ENCODE data around the gene PTCH1. TPM values are rescaled to one million over a fixed set of nuclear protein-coding genes. Genes with fewer than 3 reads are reported as not detected.

The PTCH1 gene

GRCh38 chr9:95407524-95407923 is 109.2 kb downstream of the PTCH1 start:
- no peak overlapping the region for H4K8ac ChIP-seq (ENCODE audit: low read depth, low read length)
- no peak overlapping the region for H3K23ac ChIP-seq (ENCODE audit: low read length)
- no peak overlapping the region for H4K5ac ChIP-seq (ENCODE audit: low read length)
- no peak overlapping the region for H2AK5ac ChIP-seq (ENCODE audit: low read length)
- H3K18ac ChIP-seq (ENCODE audit: low read length) = no peak overlapping the region
- no peak for DNase-seq
- no peaks in the 10 kb centered on the region for H3K79me1 ChIP-seq (ENCODE audit: low read length)
- no peak overlapping the region for H3K4ac ChIP-seq (ENCODE audit: low read depth, low read length)
- no peak overlapping the region for H2BK5ac ChIP-seq (ENCODE audit: low read length)
- H3K27me3 ChIP-seq (ENCODE audit: insufficient read depth, low read length, poor library complexity) = no peaks in the 10 kb centered on the region
- H3K27ac ChIP-seq (ENCODE audit: low read depth, low read length) = no peak overlapping the region
- no peak overlapping the region for H2BK15ac ChIP-seq (replicated peaks; ENCODE audit: low read depth)
- H3K36me3 ChIP-seq (ENCODE audit: control insufficient read depth, insufficient read depth, low read length) = no peaks in the 10 kb centered on the region
- H3K4me1 ChIP-seq (ENCODE audit: control insufficient read depth, low read depth, low read length) = no peaks in the 10 kb centered on the region
- H3K4me2 ChIP-seq (ENCODE audit: low read length) = no peak overlapping the region
- no CpG with 5 or more reads among the region's 1 CpG for WGBS (ENCODE audit: extremely low coverage, insufficient coverage, low lambda C conversion rate)
- H3K79me2 ChIP-seq (ENCODE audit: control insufficient read depth, insufficient read depth, low read length) = no peaks in the 10 kb centered on the region
- H3K56ac ChIP-seq (ENCODE audit: low read length) = no peak overlapping the region
- no peak overlapping the region for H2BK120ac ChIP-seq (ENCODE audit: low read depth, low read length)
- H3K9ac ChIP-seq (ENCODE audit: low read length) = no peak overlapping the region
- H3K4me3 ChIP-seq (ENCODE audit: low read length) = no peak overlapping the region

GRCh38 chr9:95406121-95406520 is 110.7 kb downstream of the PTCH1 start:
- H3K36me3 ChIP-seq (ENCODE audit: control insufficient read depth, insufficient read depth, low read length) = no peaks in the 10 kb centered on the region
- DNase-seq = no peak

GRCh38 chr9:95399261-95399660 is 117.5 kb downstream of the PTCH1 start:
- Histone ChIP-seq H3K18ac (ENCODE audit: low read length) (no peak overlapping the region), H3K27me3 (ENCODE audit: insufficient read depth, low read length, poor library complexity) (no peaks in the 10 kb centered on the region), H4K8ac (ENCODE audit: low read depth, low read length) (no peak overlapping the region), H3K23ac (ENCODE audit: low read length) (peak overlapping the region; percentile 45), H3K9ac (ENCODE audit: low read length) (no peak overlapping the region), H3K27ac (ENCODE audit: low read depth, low read length) (no peak overlapping the region), H4K5ac (ENCODE audit: low read length) (no peak overlapping the region), H3K4me1 (ENCODE audit: control insufficient read depth, low read depth, low read length) (no peaks in the 10 kb centered on the region), H3K56ac (ENCODE audit: low read length) (peak overlapping the region; percentile 0), H3K36me3 (ENCODE audit: control insufficient read depth, insufficient read depth, low read length) (no peaks in the 10 kb centered on the region), H3K4ac (ENCODE audit: low read depth, low read length) (no peak overlapping the region), H2BK15ac (replicated peaks; ENCODE audit: low read depth) (no peak overlapping the region), H2AK5ac (ENCODE audit: low read length) (no peak overlapping the region), H2BK120ac (ENCODE audit: low read depth, low read length) (no peak overlapping the region), H3K79me2 (ENCODE audit: control insufficient read depth, insufficient read depth, low read length) (no peaks in the 10 kb centered on the region), H3K4me2 (ENCODE audit: low read length) (no peak overlapping the region), H3K79me1 (ENCODE audit: low read length) (no peaks in the 10 kb centered on the region), H2BK5ac (ENCODE audit: low read length) (no peak overlapping the region), H3K4me3 (ENCODE audit: low read length) (no peak overlapping the region)
- DNase-seq = no peak
- no CpG with 5 or more reads among the region's 4 CpGs for WGBS (ENCODE audit: extremely low coverage, insufficient coverage, low lambda C conversion rate)

More at GRCh38 chr9:95406121-95406520, 110.7 kb downstream of the PTCH1 start:
- Histone ChIP-seq H3K56ac (ENCODE audit: low read length) (no peak overlapping the region), H3K27me3 (ENCODE audit: insufficient read depth, low read length, poor library complexity) (no peaks in the 10 kb centered on the region), H4K5ac (ENCODE audit: low read length) (no peak overlapping the region), H3K4ac (ENCODE audit: low read depth, low read length) (no peak overlapping the region), H2BK15ac (replicated peaks; ENCODE audit: low read depth) (no peak overlapping the region), H3K79me1 (ENCODE audit: low read length) (no peaks in the 10 kb centered on the region), H2BK5ac (ENCODE audit: low read length) (no peak overlapping the region), H3K79me2 (ENCODE audit: control insufficient read depth, insufficient read depth, low read length) (no peaks in the 10 kb centered on the region), H4K8ac (ENCODE audit: low read depth, low read length) (no peak overlapping the region), H3K23ac (ENCODE audit: low read length) (no peak overlapping the region), H3K4me3 (ENCODE audit: low read length) (no peak overlapping the region), H2AK5ac (ENCODE audit: low read length) (no peak overlapping the region), H3K9ac (ENCODE audit: low read length) (no peak overlapping the region), H2BK120ac (ENCODE audit: low read depth, low read length) (no peak overlapping the region), H3K4me2 (ENCODE audit: low read length) (no peak overlapping the region), H3K18ac (ENCODE audit: low read length) (no peak overlapping the region), H3K4me1 (ENCODE audit: control insufficient read depth, low read depth, low read length) (no peaks in the 10 kb centered on the region), H3K27ac (ENCODE audit: low read depth, low read length) (no peak overlapping the region)
- no CpG with 5 or more reads among the region's 2 CpGs for WGBS (ENCODE audit: extremely low coverage, insufficient coverage, low lambda C conversion rate)

Small RNA genes lying within 50 kb of the gene (small RNA-seq; reads per million reads assigned to genes)
- gene MT1P1 (ENCODE audit: insufficient read depth) = not detected

All from mesendoderm (in vitro differentiated cells).